Esophagus muscularis mucosa (tissue), 3 donors: ENCODE measurements around the gene TRMU.

Source experiments
- CTCF ChIP-seq, 3 experiments: fragments of 200-600 bp in 2 of 3; fragments of 450-650 bp in 1 of 3; sonication (generic) in 2 of 3; IDR thresholded peaks; one replicate each; pipeline ENCODE4 v1.5.1; 2017 to 2019; ENCODE audit warnings: antibody characterized with exemption in 3 of 3, mild to moderate bottlenecking in 2 of 3, moderate library complexity in 1 of 3
- POLR2AphosphoS5 ChIP-seq, 2 donors: sonication (generic); formaldehyde crosslinking; IDR thresholded peaks; one replicate each; pipeline ENCODE4 v1.6.1; 2017; ENCODE audit warnings: antibody characterized with exemption in 2 of 2

GRCh38 chr22:46389081-46389480 lies 53.6 kb downstream of the TRMU start:
- TF ChIP-seq CTCF (IDR thresholded peaks at IDR 0.05) (no peak), POLR2AphosphoS5 (IDR thresholded peaks at IDR 0.05) (no peak)
